ENCODE measurements around the gene UVRAG.

DNA sequence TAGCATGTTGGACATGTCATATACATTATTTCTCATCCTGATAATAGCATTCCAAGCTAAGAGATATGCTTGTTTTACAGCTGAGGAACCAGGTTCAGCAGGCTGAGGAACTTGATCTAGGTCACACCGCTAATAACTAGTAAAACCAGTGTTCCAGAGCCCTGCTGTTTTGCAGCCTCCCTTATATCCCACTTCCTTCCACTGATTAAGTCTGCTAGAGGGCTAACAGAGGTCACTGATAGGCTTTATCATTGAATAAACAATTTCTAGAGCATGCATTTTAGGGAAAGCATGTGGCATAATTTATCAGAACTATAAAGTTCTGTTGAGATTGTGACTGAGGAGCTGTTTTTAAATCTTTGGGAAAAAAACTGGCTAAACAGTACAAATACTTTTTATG is 54.0 kb downstream of the UVRAG start:
- TF ChIP-seq, protein P1, sequence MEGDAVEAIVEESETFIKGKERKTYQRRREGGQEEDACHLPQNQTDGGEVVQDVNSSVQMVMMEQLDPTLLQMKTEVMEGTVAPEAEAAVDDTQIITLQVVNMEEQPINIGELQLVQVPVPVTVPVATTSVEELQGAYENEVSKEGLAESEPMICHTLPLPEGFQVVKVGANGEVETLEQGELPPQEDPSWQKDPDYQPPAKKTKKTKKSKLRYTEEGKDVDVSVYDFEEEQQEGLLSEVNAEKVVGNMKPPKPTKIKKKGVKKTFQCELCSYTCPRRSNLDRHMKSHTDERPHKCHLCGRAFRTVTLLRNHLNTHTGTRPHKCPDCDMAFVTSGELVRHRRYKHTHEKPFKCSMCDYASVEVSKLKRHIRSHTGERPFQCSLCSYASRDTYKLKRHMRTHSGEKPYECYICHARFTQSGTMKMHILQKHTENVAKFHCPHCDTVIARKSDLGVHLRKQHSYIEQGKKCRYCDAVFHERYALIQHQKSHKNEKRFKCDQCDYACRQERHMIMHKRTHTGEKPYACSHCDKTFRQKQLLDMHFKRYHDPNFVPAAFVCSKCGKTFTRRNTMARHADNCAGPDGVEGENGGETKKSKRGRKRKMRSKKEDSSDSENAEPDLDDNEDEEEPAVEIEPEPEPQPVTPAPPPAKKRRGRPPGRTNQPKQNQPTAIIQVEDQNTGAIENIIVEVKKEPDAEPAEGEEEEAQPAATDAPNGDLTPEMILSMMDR (IDR thresholded peaks at IDR 0.05; ENCODE audit: low read length), result no peak
- TF ChIP-seq EZH2 (IDR thresholded peaks at IDR 0.05; ENCODE audit: borderline replicate concordance, low read length), result no peak

All from OCI-LY1 (cell line).